ENCODE results near the gene PCDHGA1. TPM values are rescaled to one million over a fixed set of nuclear protein-coding genes. Genes with fewer than 3 reads are reported as not detected.

The PCDHGA1 gene
- polyA plus RNA-seq, 1 donor (not counting 4 experiments of a cell fraction or from before 2014, with no cell fraction given), result 0.09 TPM

DNA sequence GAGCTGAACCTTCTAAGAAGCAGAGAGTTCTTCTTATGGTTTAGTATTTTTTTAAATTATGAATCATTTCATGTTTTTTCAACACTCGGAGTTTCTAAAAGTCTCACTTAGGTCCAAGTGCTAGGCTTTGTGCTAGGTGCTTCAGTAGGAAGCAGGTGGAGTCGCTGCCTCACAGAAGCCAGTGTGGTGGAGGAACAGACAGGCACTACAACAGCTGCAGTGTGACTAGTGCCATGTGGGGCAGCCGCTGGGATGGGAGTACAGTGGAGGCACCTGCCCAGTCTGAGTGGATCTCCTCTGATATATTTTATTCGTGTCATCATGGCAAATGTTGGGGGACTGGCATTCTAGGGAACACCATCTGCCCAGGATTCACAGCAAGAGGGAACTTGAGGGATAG, 173.9 kb downstream of the PCDHGA1 start:
- Histone ChIP-seq H3K4me2 (ENCODE audit: control insufficient read depth, extremely low read depth, insufficient read depth, low read depth, low read length) (no peak overlapping the region), H4K20me1 (ENCODE audit: control insufficient read depth, extremely low read depth, insufficient read depth, low read length) (no peaks in the 10 kb centered on the region), H3K79me2 (ENCODE audit: control insufficient read depth, insufficient read depth, low read length) (no peaks in the 10 kb centered on the region), H3K36me3 (ENCODE audit: control insufficient read depth in 2 of 2, extremely low read depth in 1 of 2, insufficient read depth in 2 of 2, low read length in 2 of 2) (peaks cover 0 to 16% of the 10 kb centered on the region in 2 experiments), H3K9ac (ENCODE audit: control insufficient read depth, extremely low read depth, insufficient read depth, low read length) (no peak overlapping the region), H3K9me1 (ENCODE audit: control insufficient read depth, extremely low read depth, insufficient read depth, low read length) (no peaks in the 10 kb centered on the region), H3K27ac (ENCODE audit: control insufficient read depth, insufficient read depth, low read length) (no peak overlapping the region), H3K4me3 (ENCODE audit: control insufficient read depth in 2 of 3, extremely low read depth in 1 of 3, insufficient read depth in 2 of 3, low read depth in 1 of 3, low read length in 3 of 3) (no peak overlapping the region), H3K27me3 (ENCODE audit: control insufficient read depth, extremely low read depth, insufficient read depth, low read length) (no peaks in the 10 kb centered on the region), H2AFZ (ENCODE audit: control insufficient read depth, low read length) (no peak overlapping the region), H3K9me3 (ENCODE audit: control insufficient read depth, low read depth, low read length) (no peaks in the 10 kb centered on the region), H3K4me1 (ENCODE audit: control insufficient read depth, extremely low read depth, insufficient read depth, low read length) (peaks cover 8% of the 10 kb centered on the region)
- DNase-seq (ENCODE audit: low read depth, low spot score), result no peak
- no peak for TF ChIP-seq EZH2 (IDR thresholded peaks at IDR 0.05; ENCODE audit: low read length)
- TF ChIP-seq, protein P1, sequence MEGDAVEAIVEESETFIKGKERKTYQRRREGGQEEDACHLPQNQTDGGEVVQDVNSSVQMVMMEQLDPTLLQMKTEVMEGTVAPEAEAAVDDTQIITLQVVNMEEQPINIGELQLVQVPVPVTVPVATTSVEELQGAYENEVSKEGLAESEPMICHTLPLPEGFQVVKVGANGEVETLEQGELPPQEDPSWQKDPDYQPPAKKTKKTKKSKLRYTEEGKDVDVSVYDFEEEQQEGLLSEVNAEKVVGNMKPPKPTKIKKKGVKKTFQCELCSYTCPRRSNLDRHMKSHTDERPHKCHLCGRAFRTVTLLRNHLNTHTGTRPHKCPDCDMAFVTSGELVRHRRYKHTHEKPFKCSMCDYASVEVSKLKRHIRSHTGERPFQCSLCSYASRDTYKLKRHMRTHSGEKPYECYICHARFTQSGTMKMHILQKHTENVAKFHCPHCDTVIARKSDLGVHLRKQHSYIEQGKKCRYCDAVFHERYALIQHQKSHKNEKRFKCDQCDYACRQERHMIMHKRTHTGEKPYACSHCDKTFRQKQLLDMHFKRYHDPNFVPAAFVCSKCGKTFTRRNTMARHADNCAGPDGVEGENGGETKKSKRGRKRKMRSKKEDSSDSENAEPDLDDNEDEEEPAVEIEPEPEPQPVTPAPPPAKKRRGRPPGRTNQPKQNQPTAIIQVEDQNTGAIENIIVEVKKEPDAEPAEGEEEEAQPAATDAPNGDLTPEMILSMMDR (optimal IDR thresholded peaks at IDR 0.05 in 1 of 3, IDR thresholded peaks at IDR 0.05 in 1 of 3, conservative IDR thresholded peaks at IDR 0.05 in 1 of 3; ENCODE audit: extremely low read depth in 1 of 3, insufficient read depth in 2 of 3, low read length in 3 of 3), result no peak
- FAIRE-seq, result no peak
- dilution Hi-C loops (cut with MboI; ENCODE audit: extremely low pct_ligation_motif_present, low sequenced_read_pairs), result no loop called here

DNA sequence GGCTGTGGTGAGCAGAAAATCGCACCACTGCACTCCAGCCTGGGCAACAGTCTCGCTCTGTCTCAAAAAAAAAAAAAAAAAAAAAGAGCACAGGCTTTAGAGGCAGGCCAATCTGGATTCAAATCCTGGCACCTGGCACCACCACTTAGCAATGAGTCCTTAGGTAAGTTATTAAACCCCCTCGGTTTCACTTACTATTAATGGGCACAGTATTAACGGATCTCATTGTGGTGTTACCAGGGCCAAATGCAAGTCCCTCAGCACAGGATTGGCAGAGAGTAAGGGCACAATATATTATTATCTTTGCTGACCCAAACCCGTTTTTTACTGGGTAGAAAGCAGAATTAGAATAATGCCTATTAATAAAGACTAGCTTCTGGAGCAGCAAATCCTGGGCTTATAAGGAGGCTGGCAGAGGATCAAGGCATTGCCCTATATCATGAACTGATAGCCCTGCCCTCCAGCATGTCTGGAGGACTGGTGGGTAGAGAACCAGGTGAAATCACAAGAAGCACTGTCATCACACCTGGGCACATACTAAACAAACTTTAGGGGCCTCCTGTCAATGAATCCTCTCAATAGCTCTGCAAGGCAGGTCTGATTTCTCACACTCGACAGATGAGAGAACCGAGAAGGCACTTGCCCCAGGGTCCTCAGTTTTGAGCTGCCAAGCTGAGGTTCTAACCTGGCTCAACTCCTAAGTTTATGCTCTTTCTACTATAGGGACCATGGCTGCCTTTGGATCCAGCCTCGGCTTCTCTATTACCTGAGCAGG, 176.3 kb downstream of the PCDHGA1 start:
- H3K9ac ChIP-seq (ENCODE audit: control insufficient read depth, extremely low read depth, insufficient read depth, low read length), result no peak overlapping the region
- H3K9me3 ChIP-seq (ENCODE audit: control insufficient read depth, low read depth, low read length), result no peaks in the 10 kb centered on the region
- no peak overlapping the region for H3K4me3 ChIP-seq (ENCODE audit: control insufficient read depth in 2 of 3, extremely low read depth in 1 of 3, insufficient read depth in 2 of 3, low read depth in 1 of 3, low read length in 3 of 3)
- H3K27ac ChIP-seq (ENCODE audit: control insufficient read depth, insufficient read depth, low read length), result no peak overlapping the region
- TF ChIP-seq, protein P1 (optimal IDR thresholded peaks at IDR 0.05 in 1 of 3, IDR thresholded peaks at IDR 0.05 in 1 of 3, conservative IDR thresholded peaks at IDR 0.05 in 1 of 3; ENCODE audit: extremely low read depth in 1 of 3, insufficient read depth in 2 of 3, low read length in 3 of 3), result no peak
- TF ChIP-seq EZH2 (IDR thresholded peaks at IDR 0.05; ENCODE audit: low read length), result no peak
- H3K36me3 ChIP-seq (ENCODE audit: control insufficient read depth in 2 of 2, extremely low read depth in 1 of 2, insufficient read depth in 2 of 2, low read length in 2 of 2), result peaks cover 0 to 21% of the 10 kb centered on the region in 2 experiments
- FAIRE-seq (no peak), DNase-seq (ENCODE audit: low read depth, low spot score) (no peak)
- H3K27me3 ChIP-seq (ENCODE audit: control insufficient read depth, extremely low read depth, insufficient read depth, low read length), result no peaks in the 10 kb centered on the region
- H3K79me2 ChIP-seq (ENCODE audit: control insufficient read depth, insufficient read depth, low read length), result no peaks in the 10 kb centered on the region
- H3K4me2 ChIP-seq (ENCODE audit: control insufficient read depth, extremely low read depth, insufficient read depth, low read depth, low read length), result no peak overlapping the region
- no peaks in the 10 kb centered on the region for H4K20me1 ChIP-seq (ENCODE audit: control insufficient read depth, extremely low read depth, insufficient read depth, low read length)
- dilution Hi-C loops (cut with MboI; ENCODE audit: extremely low pct_ligation_motif_present, low sequenced_read_pairs), result no loop called here
- no peaks in the 10 kb centered on the region for H3K9me1 ChIP-seq (ENCODE audit: control insufficient read depth, extremely low read depth, insufficient read depth, low read length)
- H3K4me1 ChIP-seq (ENCODE audit: control insufficient read depth, extremely low read depth, insufficient read depth, low read length), result peaks cover 12% of the 10 kb centered on the region
- no peak overlapping the region for H2AFZ ChIP-seq (ENCODE audit: control insufficient read depth, low read length)

All from keratinocyte (primary cell).